Measurements from ENCODE around the gene STMP1. TPM values are rescaled to one million over a fixed set of nuclear protein-coding genes. Genes with fewer than 3 reads are reported as not detected.

STMP1 gene
- total and polyA plus RNA-seq, 10 donors: 17.4 to 27.0 (median 23.1) TPM

- TF ChIP-seq POLR2A (IDR thresholded peaks at IDR 0.05) (no peak), POLR2AphosphoS5 (IDR thresholded peaks at IDR 0.05) (no peak), CTCF (IDR thresholded peaks at IDR 0.05 in 8 of 11, conservative IDR thresholded peaks at IDR 0.05 in 3 of 11) (no peak)
- H3K27me3 ChIP-seq (replicated peaks in 1 of 7): peaks cover 0 to 3% (median 0%) of the 10 kb centered on the region in 7 donors
- H3K4me1 ChIP-seq: no peaks in the 10 kb centered on the region
- H3K27ac ChIP-seq: no peak overlapping the region
- WGBS, 5 donors: 60 to 69% (median 66%) methylated on average over 8 of the region's 8 CpGs
- no peak overlapping the region for H3K4me3 ChIP-seq
- no peaks in the 10 kb centered on the region for H3K36me3 ChIP-seq
- H3K9me3 ChIP-seq: no peaks in the 10 kb centered on the region
- DNase-seq: no peak
- intact Hi-C loops (cut with DNase I; ENCODE audit: low total_unique reads): no loop called here
Observed at GRCh38 chr7:135711139-135711469, 48.8 kb downstream of the STMP1 start.

- no peaks in the 10 kb centered on the region for H3K4me1 ChIP-seq
- no peaks in the 10 kb centered on the region for H3K36me3 ChIP-seq
- 69 to 79% (median 76%) methylated on average over 4 of the region's 4 CpGs for WGBS, 5 donors
- H3K9me3 ChIP-seq: no peaks in the 10 kb centered on the region
- H3K27me3 ChIP-seq (replicated peaks in 1 of 7): peaks cover 0 to 3% (median 0%) of the 10 kb centered on the region in 7 donors
- intact Hi-C loops (cut with DNase I; ENCODE audit: low total_unique reads): no loop called here
- no peak for TF ChIP-seq POLR2AphosphoS5 (IDR thresholded peaks at IDR 0.05)
- TF ChIP-seq POLR2A (IDR thresholded peaks at IDR 0.05): no peak
- TF ChIP-seq CTCF (IDR thresholded peaks at IDR 0.05 in 8 of 11, conservative IDR thresholded peaks at IDR 0.05 in 3 of 11): no peak
- H3K4me3 ChIP-seq: no peak overlapping the region
- H3K27ac ChIP-seq: no peak overlapping the region
- DNase-seq: no peak
Observed at GRCh38 chr7:135712182-135712782, 50.0 kb downstream of the STMP1 start.

GRCh38 chr7:135712796-135713195, 50.5 kb downstream of the STMP1 start:
- Histone ChIP-seq H3K4me1 (no peaks in the 10 kb centered on the region), H3K36me3 (no peaks in the 10 kb centered on the region), H3K27ac (no peak overlapping the region), H3K9me3 (no peaks in the 10 kb centered on the region), H3K27me3 (replicated peaks in 1 of 7) (peaks cover 0 to 5% (median 0%) of the 10 kb centered on the region in 7 donors), H3K4me3 (no peak overlapping the region)
- no peak for DNase-seq
- intact Hi-C loops (cut with DNase I; ENCODE audit: low total_unique reads): no loop called here
- TF ChIP-seq POLR2A (IDR thresholded peaks at IDR 0.05): no peak
- TF ChIP-seq POLR2AphosphoS5 (IDR thresholded peaks at IDR 0.05): no peak
- TF ChIP-seq CTCF (IDR thresholded peaks at IDR 0.05 in 8 of 11, conservative IDR thresholded peaks at IDR 0.05 in 3 of 11): no peak
- WGBS, 5 donors: 47 to 77% (median 61%) methylated on average over 7 of the region's 7 CpGs

GRCh38 chr7:135713836-135714470, 51.6 kb downstream of the STMP1 start:
- no peak overlapping the region for H3K27ac ChIP-seq
- no peak overlapping the region for H3K4me3 ChIP-seq
- no peaks in the 10 kb centered on the region for H3K9me3 ChIP-seq
- intact Hi-C loops (cut with DNase I; ENCODE audit: low total_unique reads): no loop called here
- WGBS, 5 donors: 80 to 90% (median 85%) methylated on average over 4 of the region's 4 CpGs
- no peaks in the 10 kb centered on the region for H3K4me1 ChIP-seq
- TF ChIP-seq POLR2A (IDR thresholded peaks at IDR 0.05) (no peak), POLR2AphosphoS5 (IDR thresholded peaks at IDR 0.05) (no peak), CTCF (IDR thresholded peaks at IDR 0.05 in 8 of 11, conservative IDR thresholded peaks at IDR 0.05 in 3 of 11) (no peak)
- H3K36me3 ChIP-seq: no peaks in the 10 kb centered on the region
- no peak for DNase-seq
- H3K27me3 ChIP-seq (replicated peaks in 1 of 7): peaks cover 0 to 8% (median 0%) of the 10 kb centered on the region in 7 donors
